Neural cell (in vitro differentiated cells): ENCODE data around the gene LTN1. TPM values are rescaled to one million over a fixed set of nuclear protein-coding genes. Genes with fewer than 3 reads are reported as not detected.

Source experiments
- H2AFZ ChIP-seq: fragments of 200-600, 300-800 bp; sonication (generic), shearing (Covaris generic); 2 replicates; pipeline ENCODE4 v1.6.0; 2014; ENCODE audit warnings: low read depth, mild to moderate bottlenecking, antibody characterized with exemption, low read length, moderate library complexity
- H3F3A ChIP-seq: fragments of 200-600 bp; shearing (Covaris generic); 2 replicates; pipeline ENCODE4 v1.6.1; 2016; ENCODE audit warnings: mild to moderate bottlenecking, moderate library complexity, mixed read lengths, antibody characterized with exemption, low read length; ENCODE audit not compliant: insufficient read depth, poor library complexity, severe bottlenecking
- H3K27ac ChIP-seq: fragments of 200-600, 300-800 bp; sonication (generic), shearing (Covaris generic); 2 replicates; pipeline ENCODE4 v1.5.1; 2014; ENCODE audit warnings: mild to moderate bottlenecking, low read length, moderate library complexity
- H3K27me3 ChIP-seq: fragments of 300-800, 200-600 bp; sonication (generic), shearing (Covaris generic); 2 replicates; pipeline ENCODE4 v1.6.0; 2014; ENCODE audit warnings: mild to moderate bottlenecking, low read depth, low read length, moderate library complexity; ENCODE audit not compliant: insufficient read depth
- H3K36me3 ChIP-seq: fragments of 300-800, 200-600 bp; sonication (generic), shearing (Covaris generic); 2 replicates; pipeline ENCODE4 v1.5.1; 2014; ENCODE audit warnings: mild to moderate bottlenecking, antibody characterized with exemption, low read length, moderate library complexity; ENCODE audit not compliant: insufficient read depth
- H3K4me2 ChIP-seq: fragments of 300-800, 200-600 bp; sonication (generic), shearing (Covaris generic); 2 replicates; pipeline ENCODE4 v1.6.0; 2014; ENCODE audit warnings: mild to moderate bottlenecking, low read length
- H3K4me3 ChIP-seq: fragments of 300-800, 200-600 bp; sonication (generic), shearing (Covaris generic); 2 replicates; pipeline ENCODE4 v1.5.1; 2014; ENCODE audit warnings: mild to moderate bottlenecking, low read length, moderate library complexity
- H3K79me2 ChIP-seq: fragments of 200-600 bp; shearing (Covaris generic); replicated peaks from 2 replicates; pipeline ENCODE4 v1.6.0; 2014; ENCODE audit warnings: mild to moderate bottlenecking, low read length, moderate library complexity; ENCODE audit not compliant: insufficient read depth
- H3K9ac ChIP-seq: fragments of 300-800, 200-600 bp; sonication (generic), shearing (Covaris generic); 2 replicates; pipeline ENCODE4 v1.6.1; 2016; ENCODE audit warnings: mild to moderate bottlenecking, low read length, mixed read lengths
- H3K9me2 ChIP-seq: fragments of 200-600 bp; shearing (Covaris generic); 2 replicates; pipeline ENCODE4 v1.6.1; 2016; ENCODE audit warnings: mild to moderate bottlenecking, low read length, mixed read lengths; ENCODE audit not compliant: insufficient read depth
- H3K9me3 ChIP-seq: fragments of 200-600, 300-800 bp; sonication (generic), shearing (Covaris generic); 2 replicates; pipeline ENCODE4 v1.6.1; 2016; ENCODE audit warnings: mild to moderate bottlenecking, mixed run types, low read length, moderate library complexity, mixed read lengths
- H4K20me1 ChIP-seq: fragments of 200-600 bp; shearing (Covaris generic); 2 replicates; pipeline ENCODE4 v1.6.1; 2016; ENCODE audit warnings: mild to moderate bottlenecking, mixed run types; ENCODE audit not compliant: insufficient read depth
- EP300 ChIP-seq: fragments of 450-650 bp; conservative IDR thresholded peaks from 2 replicates; pipeline ENCODE4 v1.6.1; 2014; ENCODE audit warnings: antibody characterized with exemption, mild to moderate bottlenecking, moderate library complexity; ENCODE audit not compliant: poor library complexity, severe bottlenecking
- EZH2 ChIP-seq: fragments of 200-600, 300-800 bp; shearing (Covaris generic), sonication (generic); IDR thresholded peaks from 2 replicates; pipeline ENCODE4 v1.6.1; 2014; ENCODE audit warnings: antibody characterized with exemption, low read length, borderline replicate concordance, mild to moderate bottlenecking; ENCODE audit not compliant: insufficient read depth, poor library complexity, severe bottlenecking
- MXI1 ChIP-seq: fragments of 450-650 bp; conservative IDR thresholded peaks from 2 replicates; pipeline ENCODE4 v1.6.1; 2014; ENCODE audit warnings: antibody characterized with exemption, mild to moderate bottlenecking; ENCODE audit not compliant: poor library complexity, severe bottlenecking
- POLR2AphosphoS5 ChIP-seq: IDR thresholded peaks from 2 replicates; pipeline ENCODE4 v1.6.1; 2012
- RAD21 ChIP-seq: fragments of 450-650 bp; conservative IDR thresholded peaks from 2 replicates; pipeline ENCODE4 v1.6.1; 2014; ENCODE audit warnings: antibody characterized with exemption, mild to moderate bottlenecking, moderate library complexity
- SMC3 ChIP-seq: fragments of 450-650 bp; conservative IDR thresholded peaks from 2 replicates; pipeline ENCODE4 v1.6.1; 2014; ENCODE audit warnings: antibody characterized with exemption, mild to moderate bottlenecking, moderate library complexity; ENCODE audit not compliant: poor library complexity
- TAF1 ChIP-seq: IDR thresholded peaks from 2 replicates; pipeline ENCODE4 v1.6.1; 2012; ENCODE audit warnings: low read depth
- polyA plus RNA-seq: library from polyadenylated mRNA; depleted of rRNA; stranded (reverse); fragments of >200 nt; gene quantifications from 2 replicates; pipeline ENCODE4 v1.2.3, GENCODE V29; 2014
- TF ChIP-seq, protein P1 (sequence below): fragments of 450-650 bp; IDR thresholded peaks from 2 replicates; pipeline ENCODE4 v1.5.1; 2014; ENCODE audit warnings: antibody characterized with exemption, mild to moderate bottlenecking, moderate library complexity; ENCODE audit not compliant: poor library complexity, severe bottlenecking
- TF ChIP-seq, protein P2 (sequence below): IDR thresholded peaks from 2 replicates; pipeline ENCODE4 v1.6.1; 2012; ENCODE audit warnings: borderline replicate concordance

Gene LTN1
- polyA plus RNA-seq, 1 donor from 2014 or later, result 62.1 TPM

DNA sequence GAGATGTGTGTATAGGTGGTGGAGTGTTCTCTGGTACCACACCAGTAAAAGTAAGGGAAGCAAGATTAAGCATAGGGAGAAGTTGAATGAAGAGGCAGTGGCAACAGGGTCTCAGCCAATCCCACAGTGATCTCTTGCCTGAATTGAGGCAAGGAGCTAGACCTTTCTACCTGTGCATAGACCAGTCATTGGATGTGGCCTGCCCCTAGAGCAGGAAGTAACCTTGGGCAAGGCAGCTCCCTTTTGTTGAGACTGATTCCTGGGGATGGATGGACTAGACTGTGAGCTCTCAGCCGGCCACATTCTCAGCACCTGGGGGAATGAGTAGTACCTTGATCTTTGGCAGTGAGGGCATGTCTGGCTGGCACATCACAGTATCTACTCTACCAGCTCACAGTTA lies 38.2 kb upstream of the LTN1 start:
- TF ChIP-seq MXI1, result no peak
- TF ChIP-seq, protein P1, sequence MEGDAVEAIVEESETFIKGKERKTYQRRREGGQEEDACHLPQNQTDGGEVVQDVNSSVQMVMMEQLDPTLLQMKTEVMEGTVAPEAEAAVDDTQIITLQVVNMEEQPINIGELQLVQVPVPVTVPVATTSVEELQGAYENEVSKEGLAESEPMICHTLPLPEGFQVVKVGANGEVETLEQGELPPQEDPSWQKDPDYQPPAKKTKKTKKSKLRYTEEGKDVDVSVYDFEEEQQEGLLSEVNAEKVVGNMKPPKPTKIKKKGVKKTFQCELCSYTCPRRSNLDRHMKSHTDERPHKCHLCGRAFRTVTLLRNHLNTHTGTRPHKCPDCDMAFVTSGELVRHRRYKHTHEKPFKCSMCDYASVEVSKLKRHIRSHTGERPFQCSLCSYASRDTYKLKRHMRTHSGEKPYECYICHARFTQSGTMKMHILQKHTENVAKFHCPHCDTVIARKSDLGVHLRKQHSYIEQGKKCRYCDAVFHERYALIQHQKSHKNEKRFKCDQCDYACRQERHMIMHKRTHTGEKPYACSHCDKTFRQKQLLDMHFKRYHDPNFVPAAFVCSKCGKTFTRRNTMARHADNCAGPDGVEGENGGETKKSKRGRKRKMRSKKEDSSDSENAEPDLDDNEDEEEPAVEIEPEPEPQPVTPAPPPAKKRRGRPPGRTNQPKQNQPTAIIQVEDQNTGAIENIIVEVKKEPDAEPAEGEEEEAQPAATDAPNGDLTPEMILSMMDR, result no peak
- TF ChIP-seq EZH2, result no peak
- TF ChIP-seq POLR2AphosphoS5, result no peak
- no peak for TF ChIP-seq TAF1
- TF ChIP-seq EP300, result no peak
- TF ChIP-seq, protein P2, sequence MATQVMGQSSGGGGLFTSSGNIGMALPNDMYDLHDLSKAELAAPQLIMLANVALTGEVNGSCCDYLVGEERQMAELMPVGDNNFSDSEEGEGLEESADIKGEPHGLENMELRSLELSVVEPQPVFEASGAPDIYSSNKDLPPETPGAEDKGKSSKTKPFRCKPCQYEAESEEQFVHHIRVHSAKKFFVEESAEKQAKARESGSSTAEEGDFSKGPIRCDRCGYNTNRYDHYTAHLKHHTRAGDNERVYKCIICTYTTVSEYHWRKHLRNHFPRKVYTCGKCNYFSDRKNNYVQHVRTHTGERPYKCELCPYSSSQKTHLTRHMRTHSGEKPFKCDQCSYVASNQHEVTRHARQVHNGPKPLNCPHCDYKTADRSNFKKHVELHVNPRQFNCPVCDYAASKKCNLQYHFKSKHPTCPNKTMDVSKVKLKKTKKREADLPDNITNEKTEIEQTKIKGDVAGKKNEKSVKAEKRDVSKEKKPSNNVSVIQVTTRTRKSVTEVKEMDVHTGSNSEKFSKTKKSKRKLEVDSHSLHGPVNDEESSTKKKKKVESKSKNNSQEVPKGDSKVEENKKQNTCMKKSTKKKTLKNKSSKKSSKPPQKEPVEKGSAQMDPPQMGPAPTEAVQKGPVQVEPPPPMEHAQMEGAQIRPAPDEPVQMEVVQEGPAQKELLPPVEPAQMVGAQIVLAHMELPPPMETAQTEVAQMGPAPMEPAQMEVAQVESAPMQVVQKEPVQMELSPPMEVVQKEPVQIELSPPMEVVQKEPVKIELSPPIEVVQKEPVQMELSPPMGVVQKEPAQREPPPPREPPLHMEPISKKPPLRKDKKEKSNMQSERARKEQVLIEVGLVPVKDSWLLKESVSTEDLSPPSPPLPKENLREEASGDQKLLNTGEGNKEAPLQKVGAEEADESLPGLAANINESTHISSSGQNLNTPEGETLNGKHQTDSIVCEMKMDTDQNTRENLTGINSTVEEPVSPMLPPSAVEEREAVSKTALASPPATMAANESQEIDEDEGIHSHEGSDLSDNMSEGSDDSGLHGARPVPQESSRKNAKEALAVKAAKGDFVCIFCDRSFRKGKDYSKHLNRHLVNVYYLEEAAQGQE, result no peak
- TF ChIP-seq RAD21, result no peak
- TF ChIP-seq SMC3, result no peak
- Histone ChIP-seq H3K4me2 (no peak overlapping the region), H3K9ac (no peak overlapping the region), H4K20me1 (no peaks in the 10 kb centered on the region), H3K27ac (no peak overlapping the region), H3F3A (no peaks in the 10 kb centered on the region), H3K79me2 (peaks cover 10% of the 10 kb centered on the region), H3K9me2 (no peaks in the 10 kb centered on the region), H3K27me3 (no peaks in the 10 kb centered on the region), H3K4me3 (no peak overlapping the region), H3K36me3 (no peaks in the 10 kb centered on the region), H3K9me3 (no peaks in the 10 kb centered on the region), H2AFZ (no peak overlapping the region)

DNA sequence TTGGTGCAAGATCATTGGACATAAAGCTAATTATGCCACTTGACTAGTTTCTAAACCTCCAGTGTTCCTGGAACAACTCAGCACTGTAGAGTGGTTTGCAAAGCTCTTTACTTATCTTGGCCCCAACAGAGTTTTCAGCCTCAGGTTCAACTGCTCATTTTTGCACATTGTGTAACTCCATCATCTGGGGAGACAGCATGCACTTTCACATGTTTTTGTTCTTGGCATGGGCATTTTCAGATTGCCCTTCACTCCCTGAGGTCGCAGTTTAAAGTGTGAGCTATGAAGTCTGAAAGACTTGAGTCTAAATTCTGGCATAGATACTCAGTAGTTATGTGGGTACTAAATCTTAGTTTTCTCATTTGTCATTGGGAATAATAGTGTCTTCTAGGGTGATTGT lies 36.8 kb upstream of the LTN1 start:
- Histone ChIP-seq H3K9ac (no peak overlapping the region), H3K4me2 (no peak overlapping the region), H3K27me3 (no peaks in the 10 kb centered on the region), H3K27ac (no peak overlapping the region), H3K36me3 (no peaks in the 10 kb centered on the region), H3K9me3 (no peaks in the 10 kb centered on the region), H2AFZ (no peak overlapping the region), H3F3A (no peaks in the 10 kb centered on the region), H4K20me1 (no peaks in the 10 kb centered on the region), H3K79me2 (peaks cover 19% of the 10 kb centered on the region), H3K4me3 (no peak overlapping the region), H3K9me2 (no peaks in the 10 kb centered on the region)
- TF ChIP-seq, protein P2, result no peak
- TF ChIP-seq, protein P1, result no peak
- TF ChIP-seq RAD21, result no peak
- no peak for TF ChIP-seq POLR2AphosphoS5
- no peak for TF ChIP-seq EZH2
- no peak for TF ChIP-seq TAF1
- no peak for TF ChIP-seq MXI1
- TF ChIP-seq EP300, result no peak
- TF ChIP-seq SMC3, result no peak
